Stimulated activated CD8-positive, alpha-beta memory T cell treated with anti-CD3 and anti-CD28 coated beads, Interleukin-12 subunit alpha, Interleukin-12 subunit beta, amount 100 ng/mL, for 1 hour (primary cell): ENCODE measurements around the gene AMOTL1.

Experiments
- DNase-seq: peaks from one replicate; pipeline ENCODE4 v3.0.0-alpha.2; 2020; ENCODE audit warnings: low read depth

Gene AMOTL1

GRCh38 chr11:94857337-94857736, 89.2 kb downstream of the AMOTL1 start:
- no peak for DNase-seq

- DNase-seq, result no peak
These were observed 90.0 kb downstream of the AMOTL1 start for GRCh38 chr11:94858012-94858705.

GRCh38 chr11:94860333-94860732, 92.2 kb downstream of the AMOTL1 start:
- DNase-seq, result no peak

- DNase-seq, result no peak
These were observed 93.2 kb downstream of the AMOTL1 start for GRCh38 chr11:94861306-94861845.

GRCh38 chr11:94862926-94863880, 95.0 kb downstream of the AMOTL1 start:
- DNase-seq, result no peak

- no peak for DNase-seq
These were observed 96.4 kb downstream of the AMOTL1 start for GRCh38 chr11:94864506-94865045.

- DNase-seq, result no peak
These were observed 98.2 kb downstream of the AMOTL1 start for GRCh38 chr11:94866231-94866822.

GRCh38 chr11:94866936-94867795, 99.0 kb downstream of the AMOTL1 start:
- DNase-seq, result no peak

GRCh38 chr11:94868468-94868867, 100.3 kb downstream of the AMOTL1 start:
- no peak for DNase-seq

GRCh38 chr11:94869186-94869585, 101.0 kb downstream of the AMOTL1 start:
- DNase-seq, result no peak

GRCh38 chr11:94870422-94870821, 102.3 kb downstream of the AMOTL1 start:
- DNase-seq, result no peak

- DNase-seq, result no peak
These were observed 103.5 kb downstream of the AMOTL1 start for GRCh38 chr11:94871491-94872185.

- no peak for DNase-seq
These were observed 105.9 kb downstream of the AMOTL1 start for GRCh38 chr11:94873916-94874540.

- no peak for DNase-seq
These were observed 108.1 kb downstream of the AMOTL1 start for GRCh38 chr11:94876222-94876621.

GRCh38 chr11:94876645-94877442, 108.7 kb downstream of the AMOTL1 start:
- peak; percentile 32 for DNase-seq

GRCh38 chr11:94877443-94878200, 109.5 kb downstream of the AMOTL1 start:
- DNase-seq, result no peak

GRCh38 chr11:94879006-94879405, 110.8 kb downstream of the AMOTL1 start:
- DNase-seq, result no peak

GRCh38 chr11:94880216-94880615, 112.1 kb downstream of the AMOTL1 start:
- no peak for DNase-seq

GRCh38 chr11:94882931-94883330, 114.8 kb downstream of the AMOTL1 start:
- DNase-seq, result no peak
